Smooth muscle cell (in vitro differentiated cells): ENCODE results near the gene HOXA11. TPM values are rescaled to one million over a fixed set of nuclear protein-coding genes. Genes with fewer than 3 reads are reported as not detected.

ENCODE experiments used
- DNase-seq: peaks from one replicate; lab custom pipeline; 2025; ENCODE audit not compliant: unreplicated experiment; lab: John Stamatoyannopoulos, UW
- H2AFZ ChIP-seq: fragments of 200-600 bp; sonication (generic); 2 replicates; pipeline ENCODE4 v1.6.0; 2016; ENCODE audit warnings: antibody characterized with exemption, low read depth, mild to moderate bottlenecking
- H3F3A ChIP-seq: fragments of 200-600 bp; sonication (generic); 2 replicates; pipeline ENCODE4 v1.6.0; 2017; ENCODE audit warnings: antibody characterized with exemption, low read depth
- H3K27ac ChIP-seq: fragments of 200-600 bp; sonication (generic); 2 replicates; pipeline ENCODE4 v1.5.1; 2016; ENCODE audit warnings: low read depth, mild to moderate bottlenecking
- H3K27me3 ChIP-seq: fragments of 200-600 bp; sonication (generic); 2 replicates; pipeline ENCODE4 v1.6.1; 2016; ENCODE audit warnings: low read depth, mild to moderate bottlenecking
- H3K36me3 ChIP-seq: fragments of 200-600 bp; sonication (generic); 2 replicates; pipeline ENCODE4 v1.5.1; 2016; ENCODE audit warnings: low read depth
- H3K4me1 ChIP-seq: fragments of 200-600 bp; sonication (generic); 2 replicates; pipeline ENCODE4 v1.5.1; 2016; ENCODE audit warnings: low read depth
- H3K4me2 ChIP-seq: fragments of 200-600 bp; sonication (generic); 2 replicates; pipeline ENCODE4 v1.6.0; 2016; ENCODE audit warnings: mild to moderate bottlenecking
- H3K4me3 ChIP-seq: fragments of 200-600 bp; sonication (generic); 2 replicates; pipeline ENCODE4 v1.5.1; 2016; ENCODE audit warnings: mild to moderate bottlenecking
- H3K79me2 ChIP-seq: fragments of 200-600 bp; sonication (generic); 2 replicates; pipeline ENCODE4 v1.6.0; 2016; ENCODE audit warnings: low read depth, mild to moderate bottlenecking
- H3K9ac ChIP-seq: fragments of 200-600 bp; sonication (generic); 2 replicates; pipeline ENCODE4 v1.6.0; 2016; ENCODE audit warnings: low read depth
- H3K9me3 ChIP-seq: fragments of 200-600 bp; sonication (generic); replicated peaks from 2 replicates; pipeline ENCODE4 v1.5.1; 2016; ENCODE audit warnings: low read depth
- H4K20me1 ChIP-seq: fragments of 200-600 bp; sonication (generic); 2 replicates; pipeline ENCODE4 v1.6.0; 2016; ENCODE audit warnings: low read depth
- WGBS: methylation state at CpG from one replicate; pipeline ENCODE4 v1.1.7; 2016; ENCODE audit warnings: low lambda C conversion rate; 5-methylcytosine and 5-hydroxymethylcytosine counted together
- polyA plus RNA-seq: library from polyadenylated mRNA; unstranded; fragments of >200 nt; fragmentation: Nextera tagmentation; extraction: Ambion mirVana; gene quantifications from 2 replicates; pipeline ENCODE4 v1.2.1, GENCODE V29; 2016
- total RNA-seq: library from RNA; depleted of rRNA; stranded (reverse); fragments of >200 nt; gene quantifications from 2 replicates; pipeline ENCODE4 v1.2.3, GENCODE V29; 2014
- TF ChIP-seq, protein P1 (sequence below): fragments of 200-600 bp; sonication (generic); IDR thresholded peaks from 2 replicates; pipeline ENCODE4 v1.5.1; 2017; ENCODE audit warnings: borderline replicate concordance, mild to moderate bottlenecking, antibody characterized with exemption; ENCODE audit not compliant: insufficient read depth, poor library complexity, severe bottlenecking

Gene HOXA11
- total and polyA plus RNA-seq, 2 experiments from 2014 or later, result 20.3 to 27.7 TPM

DNA sequence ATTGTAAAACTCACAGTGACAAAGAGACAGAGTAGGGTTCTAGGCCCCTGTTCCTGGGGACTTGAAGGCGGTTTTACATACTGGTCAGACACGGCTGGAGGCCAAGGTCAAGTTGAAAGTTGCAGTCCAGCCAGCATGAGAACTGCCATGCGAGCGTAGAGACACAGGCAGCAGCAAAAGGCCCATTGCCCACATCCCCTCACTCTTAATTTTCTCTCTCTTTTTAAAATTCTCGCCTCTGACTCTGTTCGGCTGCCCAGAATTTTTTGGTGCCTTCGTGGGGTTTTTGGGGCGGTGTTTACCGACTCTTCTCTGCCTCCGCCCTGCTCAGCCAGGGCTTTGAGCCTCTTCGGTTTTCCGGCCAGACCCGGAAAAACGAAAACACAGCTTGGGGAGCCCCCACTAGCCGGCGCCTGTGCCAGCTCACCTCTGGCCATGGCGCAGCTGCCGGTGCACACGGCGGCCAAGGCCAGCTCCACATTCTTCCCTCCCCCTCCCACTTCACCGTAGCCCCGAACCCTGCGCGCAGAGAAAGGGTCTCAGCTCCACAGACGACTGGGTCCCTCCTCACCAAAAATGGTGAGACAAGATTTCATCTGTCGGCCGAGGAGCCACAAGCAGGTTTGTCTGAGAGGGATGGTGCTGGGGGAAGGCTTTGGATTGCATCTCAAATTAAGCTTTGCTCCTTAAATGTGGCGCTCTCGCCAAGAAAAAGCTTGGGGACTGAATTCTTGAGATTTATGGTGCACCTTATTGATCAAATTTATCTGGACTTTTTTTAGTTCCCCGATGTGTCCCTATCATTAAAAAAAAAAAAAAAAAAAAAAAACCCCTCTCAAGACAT is 17.2 kb upstream of the HOXA11 start:
- Histone ChIP-seq H3K9ac (peak overlapping the region; percentile 19), H3K4me3 (peak overlapping the region; percentile 56), H3K4me2 (peak overlapping the region; percentile 86), H3K36me3 (no peaks in the 10 kb centered on the region), H3K27me3 (peaks cover 31% of the 10 kb centered on the region), H3K9me3 (no peaks in the 10 kb centered on the region), H3K79me2 (peaks cover 86% of the 10 kb centered on the region), H4K20me1 (peaks cover 21% of the 10 kb centered on the region), H3F3A (peaks cover 13% of the 10 kb centered on the region), H3K4me1 (no peaks in the 10 kb centered on the region), H3K27ac (peak overlapping the region; percentile 52), H2AFZ (peak overlapping the region; percentile 74)
- 13% methylated on average over 29 of the region's 30 CpGs for WGBS
- DNase-seq, result no peak
- TF ChIP-seq, protein P1, sequence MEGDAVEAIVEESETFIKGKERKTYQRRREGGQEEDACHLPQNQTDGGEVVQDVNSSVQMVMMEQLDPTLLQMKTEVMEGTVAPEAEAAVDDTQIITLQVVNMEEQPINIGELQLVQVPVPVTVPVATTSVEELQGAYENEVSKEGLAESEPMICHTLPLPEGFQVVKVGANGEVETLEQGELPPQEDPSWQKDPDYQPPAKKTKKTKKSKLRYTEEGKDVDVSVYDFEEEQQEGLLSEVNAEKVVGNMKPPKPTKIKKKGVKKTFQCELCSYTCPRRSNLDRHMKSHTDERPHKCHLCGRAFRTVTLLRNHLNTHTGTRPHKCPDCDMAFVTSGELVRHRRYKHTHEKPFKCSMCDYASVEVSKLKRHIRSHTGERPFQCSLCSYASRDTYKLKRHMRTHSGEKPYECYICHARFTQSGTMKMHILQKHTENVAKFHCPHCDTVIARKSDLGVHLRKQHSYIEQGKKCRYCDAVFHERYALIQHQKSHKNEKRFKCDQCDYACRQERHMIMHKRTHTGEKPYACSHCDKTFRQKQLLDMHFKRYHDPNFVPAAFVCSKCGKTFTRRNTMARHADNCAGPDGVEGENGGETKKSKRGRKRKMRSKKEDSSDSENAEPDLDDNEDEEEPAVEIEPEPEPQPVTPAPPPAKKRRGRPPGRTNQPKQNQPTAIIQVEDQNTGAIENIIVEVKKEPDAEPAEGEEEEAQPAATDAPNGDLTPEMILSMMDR, result no peak

DNA sequence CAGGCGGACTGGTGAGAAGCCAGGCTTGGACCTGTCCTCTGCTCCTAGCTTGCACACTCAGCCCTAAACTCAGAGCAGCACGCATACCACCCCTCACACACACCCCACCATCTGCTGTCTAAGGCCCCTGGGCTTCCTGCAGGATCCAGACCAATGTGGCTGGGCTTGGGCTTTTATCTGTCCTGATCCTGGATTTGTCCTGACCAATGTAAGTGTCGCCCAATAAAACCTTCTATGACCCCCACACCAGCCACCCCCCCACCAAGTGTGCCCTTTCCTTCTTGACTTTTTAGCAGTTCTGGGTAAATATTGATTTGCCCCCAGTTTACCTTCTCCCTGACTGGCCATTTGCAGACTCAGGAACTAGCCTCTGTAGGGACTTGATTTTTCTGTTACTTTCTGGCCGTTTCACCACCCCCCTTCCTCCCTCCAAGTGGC is 16.6 kb upstream of the HOXA11 start:
- no peaks in the 10 kb centered on the region for H3K36me3 ChIP-seq
- no peak for DNase-seq
- TF ChIP-seq, protein P1, result no peak
- peak overlapping the region; percentile 86 for H3K4me2 ChIP-seq
- H3K27me3 ChIP-seq, result peaks cover 25% of the 10 kb centered on the region
- no peaks in the 10 kb centered on the region for H3K9me3 ChIP-seq
- H4K20me1 ChIP-seq, result peaks cover 27% of the 10 kb centered on the region
- peaks cover 87% of the 10 kb centered on the region for H3K79me2 ChIP-seq
- WGBS, result 11% methylated on average over 4 of the region's 4 CpGs
- H3K27ac ChIP-seq, result peak overlapping the region; percentile 52
- peaks cover 13% of the 10 kb centered on the region for H3F3A ChIP-seq
- no peaks in the 10 kb centered on the region for H3K4me1 ChIP-seq
- peak overlapping the region; percentile 56 for H3K4me3 ChIP-seq
- no peak overlapping the region for H3K9ac ChIP-seq
- peak overlapping the region; percentile 74 for H2AFZ ChIP-seq

DNA sequence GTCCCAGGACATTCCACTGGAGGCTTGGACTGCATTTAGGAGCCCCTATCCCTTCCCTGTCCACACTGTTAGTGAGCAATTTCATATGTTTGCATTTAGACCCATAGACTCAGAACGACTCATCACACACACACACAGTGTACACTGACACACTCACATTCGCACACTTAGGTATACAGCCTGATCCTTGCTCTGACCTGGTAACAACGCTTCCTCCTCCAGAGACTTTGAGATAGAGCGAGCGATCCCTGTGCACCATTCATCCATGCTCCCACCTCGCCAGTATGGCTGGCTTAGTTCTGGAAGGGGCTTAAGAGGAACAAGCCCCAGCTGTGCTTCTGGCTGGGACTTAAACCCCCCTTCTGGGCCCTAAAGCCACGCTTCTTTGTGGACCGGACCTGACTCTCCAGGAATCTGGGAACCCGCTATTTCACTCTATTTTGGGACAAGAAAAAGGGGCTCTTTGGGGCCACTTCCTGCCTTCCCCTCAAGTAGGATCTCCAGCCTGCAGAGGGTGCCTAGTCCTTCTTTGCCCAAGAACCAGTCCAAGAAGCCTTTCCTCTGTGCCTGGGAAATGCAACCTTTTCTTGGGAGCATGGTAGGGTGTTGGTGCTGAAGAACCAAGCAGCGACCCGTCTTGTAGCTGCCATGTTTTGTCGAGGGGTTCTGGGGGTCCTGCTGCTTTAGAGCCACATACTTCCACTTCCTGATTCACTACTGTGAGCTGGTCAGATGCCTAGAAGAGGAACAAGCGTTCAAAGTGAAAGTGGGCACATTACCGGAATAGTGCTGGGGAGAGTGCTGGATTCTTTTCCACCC is 15.9 kb upstream of the HOXA11 start:
- Histone ChIP-seq H3K9ac (no peak overlapping the region), H4K20me1 (peaks cover 33% of the 10 kb centered on the region), H3K4me1 (no peaks in the 10 kb centered on the region), H3K4me3 (peak overlapping the region; percentile 56), H3K27me3 (peaks cover 19% of the 10 kb centered on the region), H3K4me2 (peak overlapping the region; percentile 86), H3F3A (peaks cover 13% of the 10 kb centered on the region), H3K9me3 (no peaks in the 10 kb centered on the region), H3K79me2 (peaks cover 87% of the 10 kb centered on the region), H3K27ac (peak overlapping the region; percentile 52), H2AFZ (peak overlapping the region; percentile 23), H3K36me3 (no peaks in the 10 kb centered on the region)
- DNase-seq, result no peak
- WGBS, result 13% methylated on average over 14 of the region's 14 CpGs
- TF ChIP-seq, protein P1, result no peak
